K562 (cell line): ENCODE results near the gene ARHGDIB. TPM values are rescaled to one million over a fixed set of nuclear protein-coding genes. Genes with fewer than 3 reads are reported as not detected.

ENCODE experiments used
- ATAC-seq: fragments of 200-7000 bp; cut with Tn5 transposase; 3 replicates; pipeline ENCODE4 v1.9.1; 2020; ENCODE audit warnings: moderate library complexity
- BruUV-seq: library from RNA; stranded (reverse); fragments of 400-500 nt; replicated peaks from 2 replicates; lab custom pipeline; 2021; lab: Mats Ljungman, UMichigan
- CTCF ChIA-PET: fragments of 300-600 bp; formaldehyde crosslinking; extraction: SDS; loops from one replicate; lab custom pipeline; 2021; ENCODE audit warnings: low intra/inter-chr PET ratio; lab: Yijun Ruan, JAX
- POLR2A ChIA-PET: fragments of 300-600, 350-650 bp; sonication (Branson Sonifier 250); formaldehyde crosslinking; extraction: SDS; loops from one replicate; lab custom pipeline; 2021; ENCODE audit warnings: antibody characterized with exemption, inconsistent platforms; lab: Yijun Ruan, JAX
- DNase-seq, 4 experiments: peaks; one replicate each; pipeline versions ENCODE4 v3.0.0 to v3.0.0-alpha.2; 2011 to 2018; ENCODE audit warnings: low spot score in 3 of 4, mixed read lengths in 3 of 4; ENCODE audit errors: extremely low read depth in 1 of 4
- FAIRE-seq: peaks from 2 replicates; lab custom pipeline; 2011; peaks lifted over from hg19 to GRCh38; lab: Jason Lieb, UNC
- H2AFZ ChIP-seq: 2 replicates; pipeline ENCODE4 v1.6.0; 2011; ENCODE audit warnings: low read depth, low read length, control low read depth, inconsistent platforms
- H3K27ac ChIP-seq: fragments of 200-600 bp; 3 replicates; pipeline ENCODE4 v1.8.0; 2011; ENCODE audit warnings: low read depth, mild to moderate bottlenecking, control low read depth, inconsistent platforms, low read length, moderate library complexity, mixed read lengths; ENCODE audit errors: extremely low read depth
- H3K27me3 ChIP-seq, 2 experiments: fragments of 300-600 bp in 1 of 2; 2 replicates in 1 of 2; 3 replicates in 1 of 2; pipeline versions ENCODE4 v1.6.0 to v1.8.0; 2011; ENCODE audit warnings: inconsistent platforms in 2 of 2, low read length in 2 of 2, mild to moderate bottlenecking in 1 of 2, mixed read lengths in 1 of 2, moderate library complexity in 1 of 2; ENCODE audit not compliant: control insufficient read depth in 2 of 2, insufficient read depth in 2 of 2
- H3K36me3 ChIP-seq: fragments of 300-600 bp; 3 replicates; pipeline ENCODE4 v1.8.0; 2011; ENCODE audit warnings: mild to moderate bottlenecking, low read length, inconsistent platforms; ENCODE audit not compliant: control insufficient read depth, insufficient read depth
- H3K4me1 ChIP-seq, 2 experiments: fragments of 200-600 bp in 1 of 2; replicated peaks in 1 of 2; 2 replicates in 1 of 2; 3 replicates in 1 of 2; pipeline versions ENCODE4 v1.5.1 to v1.8.0; 2011; ENCODE audit warnings: inconsistent platforms in 2 of 2, low read length in 2 of 2, mild to moderate bottlenecking in 1 of 2, mixed read lengths in 1 of 2, moderate library complexity in 1 of 2; ENCODE audit not compliant: control insufficient read depth in 2 of 2, insufficient read depth in 2 of 2
- H3K4me2 ChIP-seq: 2 replicates; pipeline ENCODE4 v1.6.1; 2011; ENCODE audit warnings: low read length, control low read depth, inconsistent platforms, mixed read lengths; ENCODE audit not compliant: insufficient read depth
- H3K4me3 ChIP-seq: fragments of 200-600 bp; sonication (generic), shearing (Covaris generic); 2 replicates; pipeline ENCODE4 v1.5.1; 2016; ENCODE audit warnings: control low read depth, inconsistent platforms
- H3K79me2 ChIP-seq: fragments of 200-600 bp; 3 replicates; pipeline ENCODE4 v1.8.0; 2011; ENCODE audit warnings: low read length, inconsistent platforms; ENCODE audit not compliant: control insufficient read depth, insufficient read depth
- H3K9ac ChIP-seq, 2 experiments: 2 replicates each; pipeline versions ENCODE4 v1.6.0 to v1.6.1; 2011; ENCODE audit warnings: low read depth in 2 of 2, low read length in 2 of 2, control low read depth in 1 of 2, inconsistent platforms in 1 of 2, mild to moderate bottlenecking in 1 of 2, mixed read lengths in 1 of 2; ENCODE audit not compliant: insufficient read depth in 1 of 2
- H3K9me1 ChIP-seq: one replicate; pipeline ENCODE4 v1.6.0; 2011; ENCODE audit warnings: inconsistent platforms, mild to moderate bottlenecking, low read length, moderate library complexity; ENCODE audit not compliant: control insufficient read depth, insufficient read depth
- H3K9me3 ChIP-seq: replicated peaks from 2 replicates; pipeline ENCODE4 v1.5.1; 2011; ENCODE audit warnings: low read depth, low read length, inconsistent platforms; ENCODE audit not compliant: control insufficient read depth, insufficient read depth
- H4K20me1 ChIP-seq: replicated peaks from 2 replicates; pipeline ENCODE4 v1.6.1; 2011; ENCODE audit warnings: low read length, inconsistent platforms, mixed read lengths; ENCODE audit not compliant: control insufficient read depth, insufficient read depth
- ARHGAP35 ChIP-seq: fragments of 450-650 bp; IDR thresholded peaks from 2 replicates; pipeline ENCODE4 v1.6.1; 2018; ENCODE audit not compliant: partially characterized antibody
- ETS1 ChIP-seq: conservative IDR thresholded peaks from 2 replicates; pipeline ENCODE4 v1.6.1; 2011; ENCODE audit warnings: low read depth, mild to moderate bottlenecking, low read length; ENCODE audit not compliant: control insufficient read depth
- HOXB6 ChIP-seq: fragments of 250-450 bp; sonication (Bioruptor Pico); IDR thresholded peaks from 2 replicates; pipeline ENCODE4 v1.5.1; 2022; ENCODE audit warnings: mild to moderate bottlenecking, borderline replicate concordance
- MBD2 ChIP-seq: sonication (generic); IDR thresholded peaks from 2 replicates; pipeline ENCODE4 v1.6.1; 2016; ENCODE audit warnings: low read depth, borderline replicate concordance
- REST ChIP-seq, 2 experiments: fragments of 450-650 bp; formaldehyde crosslinking in 1 of 2; IDR thresholded peaks; 2 replicates each; pipeline versions ENCODE4 v1.4.0 to v1.6.1; 2014 to 2020; ENCODE audit warnings: mild to moderate bottlenecking in 2 of 2, borderline replicate concordance in 1 of 2, low read depth in 1 of 2
- RFX7 ChIP-seq: fragments of 250-450 bp; sonication (Bioruptor Pico); IDR thresholded peaks from 2 replicates; pipeline ENCODE4 v1.5.1; 2021; ENCODE audit warnings: mild to moderate bottlenecking
- SMARCA4 ChIP-seq: fragments of 450-650 bp; IDR thresholded peaks from 2 replicates; pipeline ENCODE4 v1.6.1; 2016
- SRSF9 ChIP-seq: fragments of 200-400 bp; formaldehyde crosslinking; IDR thresholded peaks from 2 replicates; pipeline ENCODE4 v1.6.1; 2017; ENCODE audit warnings: low read depth, low read length, borderline replicate concordance
- ZC3H8 ChIP-seq: fragments of 450-650 bp; IDR thresholded peaks from 2 replicates; pipeline ENCODE4 v1.6.1; 2017
- ZNF197 ChIP-seq: fragments of 200-800 bp; sonication (Bioruptor generic); IDR thresholded peaks from 2 replicates; pipeline ENCODE4 v1.6.1; 2016; ENCODE audit warnings: low read depth, missing genetic modification characterization, missing compliant biosample characterization
- ZNF23 ChIP-seq: fragments of 250-450 bp; sonication (Bioruptor Pico); IDR thresholded peaks from 2 replicates; pipeline ENCODE4 v1.4.0; 2020; ENCODE audit warnings: mild to moderate bottlenecking
- ZNF444 ChIP-seq: fragments of 250-450 bp; sonication (Bioruptor Pico); IDR thresholded peaks from 2 replicates; pipeline ENCODE4 v1.4.0; 2020; ENCODE audit warnings: mild to moderate bottlenecking, moderate library complexity
- ZNF583 ChIP-seq: fragments of 250-450 bp; sonication (Bioruptor Pico); IDR thresholded peaks from 2 replicates; pipeline ENCODE4 v1.4.0; 2020
- ZNF655 ChIP-seq: fragments of 250-450 bp; sonication (Bioruptor Pico); IDR thresholded peaks from 2 replicates; pipeline ENCODE4 v1.5.0; 2021
- WGBS: fragments of 100-300 bp; shearing (Covaris generic); methylation state at CpG from one replicate; pipeline ENCODE4 v1.1.6; 2016; ENCODE audit warnings: low coverage, mixed read lengths; ENCODE audit not compliant: insufficient coverage; ENCODE audit errors: missing lambda C conversion rate; 5-methylcytosine and 5-hydroxymethylcytosine counted together
- in situ Hi-C: fragments of 300-500 bp; cut with MboI; formaldehyde crosslinking; loops from 4 replicates; pipeline ENCODE4 v1.15.0; 2018; ENCODE audit warnings: inconsistent platforms, mixed read lengths
- intact Hi-C: fragments of 100-400 bp; cut with micrococcal nuclease; formaldehyde crosslinking; loops from 2 replicates; pipeline ENCODE4 v1.14.2; 2022
- polyA plus RNA-seq, 8 experiments: library from polyadenylated mRNA; depleted of rRNA in 4 of 8; stranded (reverse) in 5 of 8; unstranded in 3 of 8; fragments of >200 nt; fragmentation: Nextera tagmentation in 2 of 8; fragmentation: Illumina TruSeq in 1 of 8; extraction: Ambion mirVana in 2 of 8; extraction: Trizol in 1 of 8; gene quantifications; 2 replicates each; pipeline versions ENCODE4 v1.2.1 to v1.2.3, GENCODE V29; 2011 to 2014; ENCODE audit warnings: inconsistent platforms in 1 of 8, missing spikeins in 1 of 8
- total RNA-seq, 7 experiments: library from RNA; depleted of rRNA in 6 of 7; stranded (reverse); fragments of >200 nt in 6 of 7; fragmentation: Illumina TruSeq in 2 of 7; extraction: Trizol in 2 of 7; gene quantifications; 2 replicates each; pipeline versions ENCODE4 v1.2.1 to v1.2.3, GENCODE V29; 2011 to 2021; ENCODE audit warnings: low replicate concordance in 1 of 7

The ARHGDIB gene
- total and polyA plus RNA-seq, 9 of the 15 experiments (the other 6 are each of a cell fraction or from before 2014, with no cell fraction given), result 9.5 to 204 (median 116) TPM

- no peaks in the 10 kb centered on the region for H3K4me1 ChIP-seq
- H3K36me3 ChIP-seq, result no peaks in the 10 kb centered on the region
- no peak overlapping the region for H3K4me3 ChIP-seq
- no peak for FAIRE-seq
- no peak overlapping the region for H3K9ac ChIP-seq
- no peaks in the 10 kb centered on the region for H3K27me3 ChIP-seq
- DNase-seq, result no peak
- no peaks in the 10 kb centered on the region for H3K9me3 ChIP-seq
- POLR2A ChIA-PET, result no interaction called here
- no peaks in the 10 kb centered on the region for H4K20me1 ChIP-seq
- in situ Hi-C loops (no loop called here), intact Hi-C loops (no loop called here)
- ATAC-seq, result no peak
- BruUV-seq, result no TSS peak
- 8% methylated on average over 4 of the region's 4 CpGs for WGBS
- no peak overlapping the region for H2AFZ ChIP-seq
- H3K9me1 ChIP-seq, result no peaks in the 10 kb centered on the region
- no peaks in the 10 kb centered on the region for H3K79me2 ChIP-seq
- no peak overlapping the region for H3K27ac ChIP-seq
- CTCF ChIA-PET, result no interaction called here
- H3K4me2 ChIP-seq, result no peak overlapping the region
- TF ChIP-seq ZNF197 (CRISPR knock-in tag) (no peak), REST (IDR thresholded peaks at IDR 0.05; ENCODE audit: borderline replicate concordance) (no peak), REST (CRISPR knock-in tag; IDR thresholded peaks at IDR 0.05; ENCODE audit: low read depth) (no peak), ZNF583 (CRISPR knock-in tag) (no peak), HOXB6 (CRISPR knock-in tag) (no peak), ZC3H8 (no peak), SMARCA4 (no peak), SRSF9 (no peak), MBD2 (no peak), ETS1 (no peak), ZNF23 (CRISPR knock-in tag) (no peak), ARHGAP35 (no peak), RFX7 (CRISPR knock-in tag) (no peak), ZNF444 (no peak), ZNF655 (CRISPR knock-in tag) (no peak)
These were observed 48.0 kb downstream of the ARHGDIB start for GRCh38 chr12:14913381-14913781.
